Hindlimb muscle (tissue), 1 donor: ENCODE results near the gene FUT6. TPM values are rescaled to one million over a fixed set of nuclear protein-coding genes. Genes with fewer than 3 reads are reported as not detected.
"Not testable (repeated sequence)": the region's sequence is repeated elsewhere in the genome, so short reads cannot be mapped to it uniquely, and the experiment has no call there.

Source experiments
- DNase-seq: peaks from one replicate; pipeline ENCODE4 v3.0.0-alpha.2; 2013
- polyA plus RNA-seq: library from polyadenylated mRNA; unstranded; fragments of 120-200 nt; gene quantifications from one replicate; pipeline ENCODE4 v1.2.1, GENCODE V29; 2013; ENCODE audit not compliant: insufficient read length

FUT6 gene
- polyA plus RNA-seq, 1 donor, result not detected

- DNase-seq, result no peak
These were observed 17.9 kb upstream of the FUT6 start for GRCh38 chr19:5857203-5858081.

- not testable (repeated sequence) for DNase-seq
These were observed 15.6 kb upstream of the FUT6 start for GRCh38 chr19:5855151-5855550.

GRCh38 chr19:5854121-5854520 is 14.6 kb upstream of the FUT6 start:
- DNase-seq, result not testable (repeated sequence)

GRCh38 chr19:5851302-5851701 is 11.8 kb upstream of the FUT6 start, which contains the start of gene FUT3:
Gene FUT3, minus strand, starts transcription at chr19:5851449.
- DNase-seq, result no peak

- DNase-seq, result no peak
These were observed 11.3 kb upstream of the FUT6 start for GRCh38 chr19:5850743-5851293.

- DNase-seq, result no peak
These were observed 10.7 kb upstream of the FUT6 start for GRCh38 chr19:5850189-5850588.

- not testable (repeated sequence) for DNase-seq
These were observed 9.1 kb upstream of the FUT6 start for GRCh38 chr19:5848621-5849020.

- not testable (repeated sequence) for DNase-seq
These were observed 8.3 kb upstream of the FUT6 start for GRCh38 chr19:5847846-5848245.

- DNase-seq, result no peak
These were observed 5.2 kb upstream of the FUT6 start for GRCh38 chr19:5844456-5845433.

GRCh38 chr19:5843295-5843927 is 3.9 kb upstream of the FUT6 start:
- DNase-seq, result no peak

- not testable (repeated sequence) for DNase-seq
These were observed 2.2 kb upstream of the FUT6 start for GRCh38 chr19:5841735-5842111.

GRCh38 chr19:5838353-5839064 is 993 bp downstream of the FUT6 start:
- DNase-seq, result no peak

GRCh38 chr19:5837761-5838352 is 1.6 kb downstream of the FUT6 start:
- no peak for DNase-seq

- DNase-seq, result no peak
These were observed 6.8 kb downstream of the FUT6 start for GRCh38 chr19:5832527-5833216.

- no peak for DNase-seq
These were observed 7.4 kb downstream of the FUT6 start for GRCh38 chr19:5832061-5832460.

- DNase-seq, result no peak
These were observed 8.3 kb downstream of the FUT6 start for GRCh38 chr19:5831159-5831558.

GRCh38 chr19:5829567-5830310 is 9.8 kb downstream of the FUT6 start:
- no peak for DNase-seq

GRCh38 chr19:5828661-5829566 is 10.6 kb downstream of the FUT6 start:
- peak; percentile 37 for DNase-seq
